Measurements from ENCODE around the gene PITHD1.
"Not testable (repeated sequence)": the region's sequence is repeated elsewhere in the genome, so short reads cannot be mapped to it uniquely, and the experiment has no call there.

The PITHD1 gene

DNA sequence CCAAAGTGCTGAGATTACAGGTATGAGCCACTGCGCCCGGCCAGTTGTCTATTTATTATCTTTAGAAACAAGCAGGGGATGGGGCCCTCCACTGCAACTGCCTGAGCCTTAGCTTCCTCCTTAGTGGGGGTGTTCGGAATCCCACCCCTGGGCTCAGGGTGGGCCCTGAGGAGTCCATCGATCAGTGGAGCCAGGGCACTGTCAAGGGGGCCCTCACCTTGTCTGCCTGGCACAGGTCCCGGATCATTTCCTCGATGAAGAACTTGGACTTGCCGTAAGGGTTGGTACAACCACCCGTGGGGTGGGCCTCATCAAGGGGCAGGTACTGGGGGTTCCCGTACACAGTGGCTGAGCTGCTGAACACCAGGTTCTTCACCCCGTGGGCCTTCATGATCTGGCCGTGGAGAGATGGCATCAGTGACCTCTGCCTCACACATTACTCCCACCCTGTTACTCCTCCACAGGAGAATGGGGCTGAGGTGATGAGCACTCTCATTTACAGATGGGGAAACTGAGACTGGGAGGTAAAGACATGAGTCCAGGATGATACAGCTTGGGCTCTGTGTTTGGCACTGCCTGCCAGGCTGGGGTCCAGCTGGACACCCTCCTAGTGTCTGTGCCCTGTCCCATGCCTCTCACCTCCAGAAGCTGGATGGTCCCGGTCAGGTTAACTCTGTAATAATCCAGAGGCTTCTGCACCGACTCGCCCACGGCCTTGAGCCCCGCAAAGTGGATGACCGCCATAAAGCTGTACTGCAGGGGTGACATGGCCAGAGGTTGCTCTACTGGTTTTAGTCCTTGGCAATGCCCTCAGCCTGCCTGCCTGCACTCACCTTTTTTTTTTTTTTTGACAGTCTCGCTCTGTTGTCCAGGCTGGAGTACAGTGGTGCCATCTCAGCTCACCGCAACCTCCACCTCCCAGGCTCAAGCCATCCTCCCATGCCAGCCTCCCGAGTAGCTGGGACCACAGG, 19.5 kb downstream of the PITHD1 start:
- no peak for DNase-seq (ENCODE audit: low read depth in 2 of 2, low spot score in 1 of 2)

DNA sequence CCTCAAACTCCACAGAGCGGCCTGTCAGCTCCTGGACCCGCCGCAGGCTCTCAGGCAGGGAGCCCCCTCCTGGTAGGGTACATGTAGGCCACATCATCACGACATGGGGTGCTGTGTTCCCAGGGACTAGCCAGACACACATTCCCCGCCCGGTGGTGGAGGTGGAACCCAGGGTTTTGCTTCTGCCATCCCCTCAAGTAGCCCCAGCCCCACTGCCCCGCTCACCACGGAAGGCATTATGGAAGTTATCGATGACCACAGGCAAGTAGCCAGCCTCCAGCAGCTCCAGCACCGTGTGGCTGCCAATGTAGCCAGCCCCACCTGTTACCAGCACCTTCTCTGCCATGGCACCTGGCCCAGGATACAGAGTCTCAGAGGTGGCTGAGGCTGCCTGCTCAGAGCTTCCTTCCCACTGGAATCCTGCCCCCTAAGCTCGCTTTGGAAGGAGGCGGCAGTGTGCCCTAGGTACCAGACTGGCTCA, 20.5 kb downstream of the PITHD1 start:
- no peak for DNase-seq (ENCODE audit: low read depth in 2 of 2, low spot score in 1 of 2)

DNA sequence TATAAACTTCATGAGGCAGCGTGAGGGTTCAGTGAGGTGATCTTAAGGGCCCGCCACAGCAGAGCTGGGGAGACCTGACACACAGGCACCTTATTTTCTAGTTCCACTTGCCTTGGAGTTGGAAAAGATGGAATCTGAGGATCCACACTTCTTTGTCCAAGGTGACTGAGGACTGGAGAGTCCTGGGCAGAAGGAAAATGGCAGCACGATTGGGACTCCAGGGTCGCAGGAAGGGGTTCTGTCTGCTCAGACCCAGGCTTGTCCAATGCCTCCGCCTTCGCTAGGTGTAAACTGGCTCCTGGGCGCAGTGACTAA, 21.0 kb downstream of the PITHD1 start:
- DNase-seq (ENCODE audit: low read depth in 2 of 2, low spot score in 1 of 2): no peak

DNA sequence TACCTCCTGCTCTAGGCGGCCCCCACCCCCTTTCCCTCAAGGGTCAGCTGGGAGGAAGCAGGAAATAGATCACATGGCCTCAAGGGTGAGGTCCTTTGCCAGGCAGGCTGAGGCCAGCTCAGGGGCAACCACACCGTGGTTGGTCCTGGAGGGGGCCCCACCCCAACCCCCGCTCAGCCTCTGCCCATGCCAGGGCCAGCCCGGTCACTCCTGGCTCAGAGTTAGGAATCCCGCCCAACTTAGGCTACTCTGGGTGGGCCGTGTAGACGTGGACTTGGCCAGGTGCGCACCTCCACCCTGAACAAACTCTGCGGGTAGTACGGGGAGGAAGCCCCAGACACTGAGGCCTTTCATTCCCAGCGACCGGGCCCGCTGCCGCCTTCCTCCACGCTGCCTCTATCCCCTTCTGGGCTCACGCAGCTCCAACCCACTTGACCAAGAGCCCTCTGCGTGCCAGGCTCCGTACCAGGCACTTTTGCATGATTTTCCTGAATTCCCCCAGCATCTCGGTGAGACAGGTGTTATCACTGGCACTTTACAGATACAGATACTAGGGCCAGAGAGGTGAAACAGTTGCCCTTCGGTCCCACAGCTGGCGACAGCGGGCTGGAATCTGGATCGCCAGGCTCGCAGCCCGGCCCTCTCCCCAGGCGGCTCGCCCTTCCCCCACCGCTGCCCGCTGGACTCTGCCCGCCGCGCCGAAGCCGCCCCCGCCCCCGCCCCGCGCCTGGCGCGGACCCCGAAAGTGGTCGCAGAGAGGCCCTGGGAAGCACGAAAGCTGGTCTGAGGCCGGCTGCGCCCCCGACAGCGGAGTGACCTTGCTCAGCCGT, 21.6 kb downstream of the PITHD1 start:
- no peak for DNase-seq (ENCODE audit: low read depth in 2 of 2, low spot score in 1 of 2)

DNA sequence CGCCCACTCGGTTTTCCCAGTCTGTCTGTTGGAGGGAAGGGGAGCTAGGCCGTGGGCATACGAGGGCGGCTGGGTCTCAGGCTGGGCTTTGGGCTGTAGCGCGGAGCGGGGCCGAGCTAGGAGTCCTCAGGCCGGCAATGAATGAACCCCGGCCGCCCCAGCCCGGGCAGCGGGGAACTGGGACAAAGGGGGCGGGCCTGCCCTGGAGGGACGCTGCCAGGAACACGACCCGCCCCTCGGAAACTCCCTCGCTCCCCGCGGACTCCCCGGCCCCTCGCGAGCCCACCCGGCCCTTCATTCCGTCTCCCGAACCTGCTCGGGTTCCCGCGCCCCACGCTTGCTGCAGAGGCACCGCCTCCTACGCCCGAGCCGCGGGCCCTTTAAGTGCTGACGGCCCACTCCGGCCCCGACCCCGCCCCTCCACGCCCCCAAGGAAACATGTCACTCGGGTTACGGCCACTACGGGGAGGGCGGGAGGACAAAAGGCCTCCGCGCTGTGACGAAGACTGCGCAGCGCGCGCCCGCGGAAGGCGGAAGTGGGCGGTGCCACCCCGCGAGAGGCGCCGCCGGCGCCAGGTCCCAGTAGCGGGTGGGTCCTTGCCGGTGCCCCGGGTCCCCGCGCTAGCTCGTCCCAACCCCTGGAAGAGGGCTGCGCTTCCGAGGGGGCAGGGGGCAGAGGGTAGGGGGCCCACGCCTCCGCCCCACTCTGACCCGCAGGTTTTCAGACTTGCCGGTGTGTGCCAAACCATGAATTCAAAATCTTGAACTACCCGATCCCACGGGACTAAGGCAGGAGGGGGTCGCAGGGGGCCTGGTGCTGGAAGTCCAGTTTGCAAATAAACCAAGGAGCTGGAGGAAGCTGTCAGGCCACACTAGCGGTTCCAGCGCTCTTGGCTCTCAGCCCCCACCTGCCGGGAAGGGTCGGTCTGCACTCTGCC, 22.5 kb downstream of the PITHD1 start, which contains the start of gene GALE:
GALE (minus strand) TSS at position 355 of the 938 bp plus-strand sequence. CDS start 1,747 bp downstream, outside the sequence.
- peak; percentile 95 to 97 for DNase-seq (ENCODE audit: low read depth in 2 of 2, low spot score in 1 of 2)

DNA sequence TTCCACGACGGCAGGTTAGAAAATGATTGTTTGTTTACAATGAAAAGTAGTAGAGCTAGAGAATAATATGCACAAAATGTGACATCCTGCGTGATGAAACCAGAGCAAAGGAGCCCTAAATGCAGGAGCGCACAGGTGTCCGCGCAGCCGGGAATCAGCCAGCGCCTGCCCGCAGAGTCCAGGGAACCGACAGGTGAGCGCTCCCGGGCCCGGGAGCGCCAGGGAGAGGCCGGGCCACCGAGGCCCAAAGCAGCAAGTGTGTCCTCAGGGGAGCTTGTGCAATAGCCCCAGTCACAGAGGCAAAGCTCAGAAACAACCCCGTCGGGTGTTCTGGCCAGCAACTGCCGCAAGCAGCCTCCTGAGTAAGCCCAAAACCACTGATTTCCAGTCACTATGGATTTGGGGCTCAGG, 23.1 kb downstream of the PITHD1 start:
- no peak for DNase-seq (ENCODE audit: low read depth in 2 of 2, low spot score in 1 of 2)

DNA sequence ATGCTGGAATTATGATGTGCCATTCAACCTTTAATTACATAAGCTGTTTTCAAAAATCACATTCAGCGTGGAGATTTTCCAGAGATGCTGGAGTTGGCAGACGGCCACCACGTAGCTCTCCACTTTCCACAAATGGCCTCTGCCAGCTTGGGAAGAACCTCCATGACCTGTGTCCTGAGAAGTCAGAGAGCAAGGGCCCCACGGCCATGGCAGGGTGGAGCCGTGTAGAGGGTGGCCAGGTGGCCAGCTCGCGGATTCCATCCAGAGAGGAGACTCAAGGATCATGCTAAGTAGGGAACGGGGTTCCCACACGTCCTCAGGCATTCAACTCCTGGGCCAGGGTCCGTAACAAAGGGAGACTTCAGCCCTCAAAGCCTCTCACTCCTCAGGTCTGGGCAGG, 23.7 kb downstream of the PITHD1 start:
- DNase-seq (ENCODE audit: low read depth in 2 of 2, low spot score in 1 of 2): no peak

DNA sequence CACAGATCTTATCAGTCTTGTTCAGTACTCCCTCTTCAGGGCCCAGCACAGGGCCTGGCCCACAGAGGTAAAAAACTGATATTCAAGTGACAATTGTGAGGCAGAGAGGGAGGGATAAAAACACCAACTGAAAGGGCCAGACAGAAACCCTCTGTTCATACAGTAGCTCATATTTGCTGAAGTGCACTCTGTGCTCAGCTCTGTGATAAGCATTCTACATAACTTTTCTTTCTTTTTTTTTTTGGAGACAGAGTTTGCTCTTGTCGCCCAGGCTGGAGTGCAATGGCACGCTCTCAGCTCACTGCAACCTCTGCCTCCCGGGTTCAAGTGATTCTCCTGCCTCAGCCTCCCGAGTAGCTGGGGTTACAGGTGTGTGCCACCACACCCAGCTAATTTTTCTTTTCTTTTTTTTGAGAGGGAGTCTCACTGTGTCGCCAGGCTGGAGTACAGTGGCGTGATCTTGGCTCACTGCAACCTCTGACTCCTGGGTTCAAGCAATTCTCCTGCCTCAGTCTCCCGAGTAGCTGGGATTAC, 24.7 kb downstream of the PITHD1 start:
- not testable (repeated sequence) for DNase-seq (ENCODE audit: low read depth in 2 of 2, low spot score in 1 of 2)

DNA sequence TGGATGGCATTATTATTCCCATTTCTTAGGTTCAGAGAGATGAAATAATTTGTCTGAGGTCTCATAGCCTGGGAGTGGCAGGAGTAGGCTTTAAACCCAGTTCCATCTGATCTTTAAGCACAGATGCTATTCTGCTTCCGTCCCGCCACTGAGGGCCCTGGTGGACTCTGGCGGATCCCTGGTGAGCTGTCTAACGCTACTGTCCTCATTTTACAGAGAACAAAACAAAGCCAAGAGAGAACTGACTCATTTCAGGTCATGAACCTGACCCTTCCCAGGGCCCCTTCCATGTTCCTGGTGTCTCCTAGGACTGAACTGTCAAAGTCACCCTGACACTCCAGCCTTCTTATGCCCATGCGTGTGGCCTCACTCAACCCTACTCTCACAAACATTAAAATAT, 25.5 kb downstream of the PITHD1 start:
- no peak for DNase-seq (ENCODE audit: low read depth in 2 of 2, low spot score in 1 of 2)

DNA sequence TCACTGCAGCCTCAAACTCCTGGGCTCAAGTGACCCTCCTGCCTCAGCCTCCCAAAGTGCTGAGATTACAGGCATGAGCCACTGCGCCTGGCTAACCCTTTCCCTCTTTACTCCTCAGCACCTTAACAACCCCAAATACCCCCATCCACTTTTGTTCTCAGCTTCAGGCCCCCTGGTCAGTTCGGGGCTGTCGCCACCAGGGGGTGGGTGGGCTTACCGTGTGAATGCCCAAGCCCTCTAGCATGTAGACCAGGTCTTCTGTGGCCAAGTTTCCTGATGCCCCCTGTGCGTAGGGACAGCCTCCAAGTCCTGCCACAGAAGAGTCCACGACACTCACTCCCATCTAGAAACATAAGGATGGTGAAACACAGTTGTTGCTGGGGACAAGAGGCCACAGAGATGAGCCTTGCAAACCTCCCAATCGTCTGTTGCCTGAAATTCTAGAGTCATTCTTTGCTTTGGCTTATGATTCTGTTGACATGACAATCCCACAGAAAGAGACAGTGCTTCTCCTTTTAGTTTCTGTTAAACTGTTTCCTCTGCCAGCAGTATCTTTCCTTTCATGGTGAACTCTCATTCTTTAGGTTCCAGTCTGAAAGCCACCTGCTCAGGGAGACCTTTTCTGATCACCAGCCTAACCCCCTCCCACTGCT, 26.1 kb downstream of the PITHD1 start:
- no peak for DNase-seq (ENCODE audit: low read depth in 2 of 2, low spot score in 1 of 2)

DNA sequence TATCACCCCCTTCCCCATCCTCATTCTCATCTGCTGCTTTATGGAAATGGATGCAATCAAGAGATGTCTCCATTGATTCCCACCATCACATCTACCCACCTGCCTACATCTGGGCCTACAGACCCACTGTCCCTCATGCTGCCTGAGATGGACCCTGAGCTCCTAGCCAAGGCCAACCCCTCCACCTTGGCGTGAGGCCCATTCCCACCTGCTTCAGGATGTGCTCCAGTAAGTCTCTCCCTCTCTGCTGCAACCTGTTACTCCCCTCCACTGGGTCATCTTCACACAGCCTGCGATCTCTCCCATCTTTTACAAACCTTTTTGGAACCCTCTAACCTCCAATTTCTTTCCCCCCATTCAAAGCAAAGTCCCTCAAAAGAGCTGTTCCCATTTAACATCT, 26.8 kb downstream of the PITHD1 start:
- no peak for DNase-seq (ENCODE audit: low read depth in 2 of 2, low spot score in 1 of 2)

DNA sequence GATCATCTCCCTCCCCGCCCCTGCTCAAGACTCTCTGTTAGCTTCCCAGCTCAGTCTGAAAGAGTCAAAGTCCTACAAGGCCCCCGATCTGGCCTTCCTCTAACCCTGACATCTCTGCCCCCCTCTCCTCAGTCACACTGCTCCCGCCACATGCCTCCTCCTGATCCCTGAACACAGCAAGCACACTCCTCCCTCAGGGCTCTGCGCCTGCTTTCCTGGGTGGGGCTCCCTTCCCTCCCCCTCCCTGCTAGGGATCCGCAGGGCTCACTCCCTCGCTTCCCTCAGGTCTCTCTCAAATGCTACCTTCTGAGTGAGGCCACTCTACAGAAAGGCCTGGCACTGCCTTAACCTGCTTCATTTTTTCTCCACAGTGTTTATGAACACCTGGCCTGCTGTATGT, 28.1 kb downstream of the PITHD1 start:
- DNase-seq (ENCODE audit: low read depth in 2 of 2, low spot score in 1 of 2): no peak

DNA sequence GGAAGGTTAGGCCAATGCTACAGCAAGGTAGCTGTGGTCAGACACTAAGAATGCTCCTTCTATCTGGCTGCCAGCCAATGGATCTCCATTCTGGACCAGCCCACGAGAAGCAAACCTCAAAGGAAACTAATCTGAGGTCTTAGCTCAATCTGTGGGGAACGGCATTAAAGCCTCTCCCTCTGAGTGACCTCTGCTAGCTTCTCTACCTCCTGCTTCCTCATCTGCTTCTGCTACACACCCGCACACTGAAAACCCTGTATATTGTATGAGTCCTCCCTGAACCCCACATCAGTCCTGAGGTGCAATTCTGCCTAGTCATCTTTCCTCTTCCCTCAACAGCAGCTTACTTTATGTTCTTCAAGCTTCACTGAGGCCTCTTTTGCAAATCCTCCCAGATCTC, 29.2 kb downstream of the PITHD1 start:
- no peak for DNase-seq (ENCODE audit: low read depth in 2 of 2, low spot score in 1 of 2)

DNA sequence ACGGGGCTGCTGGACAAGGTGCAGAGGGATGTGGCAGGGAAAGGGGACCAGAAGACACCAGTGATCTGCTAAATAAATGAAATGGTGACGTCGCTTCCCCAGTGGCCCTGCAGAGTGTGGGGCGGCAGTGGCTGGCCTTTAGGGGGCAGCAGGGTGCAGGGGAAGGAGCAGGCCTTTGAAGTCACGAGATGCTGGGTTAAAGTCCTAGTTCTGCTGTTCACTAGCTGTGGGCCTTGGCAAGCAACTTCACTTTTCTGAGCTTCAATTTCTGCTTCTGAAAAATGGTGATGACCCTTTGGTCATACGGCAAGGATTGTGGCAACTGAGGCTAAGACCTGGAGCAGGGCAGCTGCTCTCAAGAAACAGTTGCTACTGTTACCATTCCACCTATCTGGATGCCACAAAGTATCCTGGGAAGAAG, 31.5 kb downstream of the PITHD1 start:
- DNase-seq (ENCODE audit: low read depth in 2 of 2, low spot score in 1 of 2): peak; percentile 41 to 55

DNA sequence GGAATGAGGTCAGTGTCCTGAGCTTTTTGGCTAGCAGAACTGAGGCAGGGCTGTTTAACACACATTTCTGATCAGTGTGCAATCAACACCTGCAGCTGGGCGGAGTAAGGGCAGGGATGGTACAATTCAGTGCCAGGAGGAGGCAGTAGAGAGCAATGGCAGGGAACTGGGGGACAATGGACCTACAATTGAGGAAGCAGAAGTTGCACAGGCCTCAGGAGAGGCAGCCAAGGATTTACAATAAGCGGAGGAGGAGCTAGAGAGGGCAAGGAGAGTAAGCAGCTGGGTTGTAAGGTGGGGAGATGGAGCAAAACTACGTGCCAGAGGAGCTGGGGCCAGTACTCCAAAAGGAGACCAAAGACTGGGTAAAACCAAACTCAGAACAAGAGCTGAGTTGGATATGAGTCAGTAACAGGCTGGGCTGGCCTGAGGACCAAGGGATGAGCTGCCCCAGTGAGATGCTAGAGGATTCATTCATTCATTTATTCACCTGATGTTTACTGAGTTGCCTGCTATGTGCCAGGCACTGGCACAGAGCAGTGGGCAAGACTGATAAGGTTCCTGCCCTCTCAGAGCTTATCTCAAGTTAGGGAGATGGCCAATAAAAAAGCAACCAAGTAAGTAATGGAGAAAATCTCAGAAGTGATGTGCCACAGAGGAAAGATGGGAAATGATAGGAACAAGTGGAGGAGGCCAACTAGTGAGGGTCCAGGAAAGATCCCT, 32.8 kb downstream of the PITHD1 start:
- no peak for DNase-seq (ENCODE audit: low read depth in 2 of 2, low spot score in 1 of 2)

DNA sequence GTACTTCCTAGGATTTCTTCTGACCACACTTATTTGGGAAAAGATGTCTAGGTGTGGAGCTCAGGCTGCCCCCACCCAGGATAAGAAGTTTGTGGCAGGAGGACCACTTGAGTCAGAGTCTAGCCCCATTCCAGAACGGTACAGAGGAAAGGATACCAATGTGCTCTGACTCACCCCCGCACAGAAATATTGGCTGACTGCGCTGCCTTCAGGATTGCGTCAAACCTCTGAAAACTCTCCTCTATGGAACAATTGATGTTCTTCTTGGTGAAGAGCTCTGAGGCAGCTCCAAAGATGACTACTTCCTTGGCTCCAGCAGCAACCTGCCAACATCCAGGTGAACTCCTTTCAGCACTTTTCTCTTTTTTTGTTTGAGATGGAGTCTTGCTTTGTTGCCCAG, 35.8 kb downstream of the PITHD1 start:
- DNase-seq (ENCODE audit: low read depth in 2 of 2, low spot score in 1 of 2): no peak

DNA sequence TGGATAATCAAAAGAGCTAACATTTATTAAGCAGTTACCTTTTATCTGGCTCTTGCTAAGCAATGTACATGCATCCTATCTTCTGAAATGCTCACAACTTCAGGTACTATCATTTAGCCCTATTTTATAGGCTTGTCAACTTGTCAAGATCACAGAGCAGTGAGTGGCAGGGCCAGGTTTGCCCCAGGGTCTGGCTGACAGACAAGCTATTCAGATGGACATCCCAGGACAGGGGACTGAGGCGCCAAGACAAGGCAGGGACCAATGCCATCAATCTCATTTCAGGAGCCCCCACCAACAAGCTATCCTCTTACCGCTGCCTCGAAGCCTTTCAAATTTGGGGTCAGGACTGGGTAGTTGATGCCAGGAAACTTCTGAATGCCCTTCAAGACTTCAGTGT, 38.1 kb downstream of the PITHD1 start:
- DNase-seq (ENCODE audit: low read depth in 2 of 2, low spot score in 1 of 2): no peak

DNA sequence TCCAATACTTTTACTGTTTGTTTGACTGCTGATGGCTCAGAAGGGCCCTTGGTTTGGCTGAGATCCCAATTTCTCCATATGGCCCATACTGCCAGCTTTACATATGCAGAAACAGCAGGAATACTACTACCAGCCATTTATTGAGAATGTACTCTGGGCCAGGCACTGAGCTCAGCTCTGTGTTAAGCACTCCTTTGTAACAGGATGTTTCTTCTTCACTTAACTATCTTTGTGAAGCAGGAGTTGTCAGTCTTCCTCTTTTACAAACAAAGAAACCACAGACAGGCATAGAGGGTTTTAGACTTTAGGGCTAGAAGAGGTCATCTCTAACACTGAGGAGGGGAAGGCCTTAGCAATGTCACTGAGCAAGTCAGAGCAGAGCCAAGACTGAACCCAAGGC, 38.7 kb downstream of the PITHD1 start:
- no peak for DNase-seq (ENCODE audit: low read depth in 2 of 2, low spot score in 1 of 2)

DNA sequence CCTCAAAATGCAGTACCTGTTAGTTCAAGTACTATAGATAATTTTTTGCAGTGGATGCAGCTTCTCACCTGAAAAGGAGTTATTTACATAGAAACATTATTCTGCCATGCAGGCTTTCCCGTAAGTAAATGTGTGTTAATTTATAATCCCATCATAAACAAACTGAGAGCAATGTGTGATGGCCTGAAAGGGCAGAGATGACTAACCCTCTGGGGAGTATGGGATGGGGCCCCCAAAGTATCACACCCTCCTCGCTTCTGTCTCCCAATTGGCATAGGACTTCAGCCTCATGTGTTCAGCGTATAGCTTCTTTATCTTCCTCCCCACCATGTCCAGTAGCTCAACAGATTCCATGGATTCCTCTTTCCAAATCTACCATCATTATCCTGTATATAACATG, 39.4 kb downstream of the PITHD1 start:
- DNase-seq (ENCODE audit: low read depth in 2 of 2, low spot score in 1 of 2): no peak
